ENCODE data around the gene CENPW.

CENPW gene

GRCh38 chr6:126339796-126340609, at the start of gene CENPW:
Gene CENPW, plus strand, starts transcription at chr6:126340115. Its CDS starts 159 bp downstream, at chr6:126340274.
- peak; percentile 70 for DNase-seq

- no peak for DNase-seq
These were observed 45.9 kb upstream of the CENPW start for GRCh38 chr6:126293891-126294524.

GRCh38 chr6:126300126-126300525, 39.8 kb upstream of the CENPW start:
- no peak for DNase-seq

- DNase-seq: no peak
These were observed 39.2 kb upstream of the CENPW start for GRCh38 chr6:126300735-126301134.

GRCh38 chr6:126302191-126302590, 37.7 kb upstream of the CENPW start:
- DNase-seq: no peak

- no peak for DNase-seq
These were observed 32.1 kb upstream of the CENPW start for GRCh38 chr6:126307849-126308248.

GRCh38 chr6:126308362-126308761, 31.6 kb upstream of the CENPW start:
- no peak for DNase-seq

GRCh38 chr6:126312013-126312665, 27.8 kb upstream of the CENPW start:
- DNase-seq: no peak

- no peak for DNase-seq
These were observed 26.0 kb upstream of the CENPW start for GRCh38 chr6:126313941-126314340.

GRCh38 chr6:126318797-126319196, 21.1 kb upstream of the CENPW start:
- DNase-seq: no peak

GRCh38 chr6:126333729-126334128, 6.2 kb upstream of the CENPW start:
- no peak for DNase-seq

- DNase-seq: no peak
These were observed 4.7 kb upstream of the CENPW start for GRCh38 chr6:126335210-126335609.

- peak; percentile 17 for DNase-seq
These were observed 2.6 kb upstream of the CENPW start for GRCh38 chr6:126337323-126337722.

- DNase-seq: no peak
These were observed 1.2 kb downstream of the CENPW start for GRCh38 chr6:126341126-126341525.

- no peak for DNase-seq
These were observed 4.3 kb downstream of the CENPW start for GRCh38 chr6:126344181-126344580.

GRCh38 chr6:126351960-126352359, 12.0 kb downstream of the CENPW start:
- DNase-seq: no peak

GRCh38 chr6:126352514-126352913, 12.6 kb downstream of the CENPW start:
- DNase-seq: no peak

- no peak for DNase-seq
These were observed 16.6 kb downstream of the CENPW start for GRCh38 chr6:126356526-126356925.

- DNase-seq: no peak
These were observed 20.1 kb downstream of the CENPW start for GRCh38 chr6:126359936-126360537.

- DNase-seq: no peak
These were observed 22.0 kb downstream of the CENPW start for GRCh38 chr6:126361832-126362440.

GRCh38 chr6:126367849-126368248, 27.9 kb downstream of the CENPW start:
- no peak for DNase-seq

- no peak for DNase-seq
These were observed 32.7 kb downstream of the CENPW start for GRCh38 chr6:126372626-126373025.

GRCh38 chr6:126373344-126373743, 33.4 kb downstream of the CENPW start:
- no peak for DNase-seq

All from KG1 (cell line).